ENCODE data around the gene TFAP2E. TPM values are rescaled to one million over a fixed set of nuclear protein-coding genes. Genes with fewer than 3 reads are reported as not detected.

Gene TFAP2E
- total RNA-seq, 1 experiment from 2014 or later, result 3.2 TPM

DNA sequence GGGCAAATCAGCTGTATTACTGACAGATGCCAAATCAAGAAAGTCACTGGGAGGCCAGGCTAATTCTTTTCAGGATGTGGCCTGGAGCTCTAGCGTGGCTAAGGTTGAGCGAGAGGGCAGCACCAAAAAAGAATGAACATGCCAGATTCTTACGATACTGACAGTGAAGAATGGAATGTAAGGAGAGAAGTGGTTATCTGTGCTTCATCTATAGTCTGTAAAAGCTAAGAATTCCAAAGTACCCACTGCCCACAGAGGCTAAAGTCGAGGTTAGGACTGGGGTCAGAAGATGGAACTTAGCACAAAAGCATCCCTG is 32.7 kb downstream of the TFAP2E start:
- ATAC-seq (no peak), DNase-seq (ENCODE audit: low read depth, low spot score) (no peak)
- no peaks in the 10 kb centered on the region for H3K9me3 ChIP-seq (ENCODE audit: control insufficient read depth, insufficient read depth, low read depth, low read length)
- BruUV-seq (replicated peaks), result no TSS peak
- H3K4me1 ChIP-seq (ENCODE audit: control insufficient read depth, insufficient read depth, low read length), result no peaks in the 10 kb centered on the region
- H3K36me3 ChIP-seq (ENCODE audit: control insufficient read depth, insufficient read depth, low read length), result peaks cover 25% of the 10 kb centered on the region
- in situ Hi-C loops (cut with HindIII; ENCODE audit: low pct_unique_long_range_greater_than_20kb, low sequenced_read_pairs) (no loop called here), intact Hi-C loops (cut with micrococcal nuclease; ENCODE audit: unreplicated experiment) (no loop called here)
- no peaks in the 10 kb centered on the region for H3K27me3 ChIP-seq (ENCODE audit: control insufficient read depth, insufficient read depth, low read length)
- CTCF ChIA-PET, result no interaction called here
- H3K4me3 ChIP-seq (ENCODE audit: low read depth in 2 of 2, low read length in 2 of 2), result no peak overlapping the region
- POLR2A ChIA-PET, result no interaction called here
- no peak overlapping the region for H3K27ac ChIP-seq (ENCODE audit: low read length)
- no peak for TF ChIP-seq REST (IDR thresholded peaks at IDR 0.05; ENCODE audit: insufficient read depth in 1 of 2, low read depth in 2 of 2, low read length in 1 of 2)
- TF ChIP-seq SIN3A (IDR thresholded peaks at IDR 0.05; ENCODE audit: borderline replicate concordance, insufficient read depth, low read depth, low read length), result no peak
- no peak for TF ChIP-seq POLR2AphosphoS5 (IDR thresholded peaks at IDR 0.05; ENCODE audit: low read depth, low read length)
- TF ChIP-seq TCF7L2 (IDR thresholded peaks at IDR 0.05; ENCODE audit: low read depth, low read length), result no peak
- TF ChIP-seq, protein P1, sequence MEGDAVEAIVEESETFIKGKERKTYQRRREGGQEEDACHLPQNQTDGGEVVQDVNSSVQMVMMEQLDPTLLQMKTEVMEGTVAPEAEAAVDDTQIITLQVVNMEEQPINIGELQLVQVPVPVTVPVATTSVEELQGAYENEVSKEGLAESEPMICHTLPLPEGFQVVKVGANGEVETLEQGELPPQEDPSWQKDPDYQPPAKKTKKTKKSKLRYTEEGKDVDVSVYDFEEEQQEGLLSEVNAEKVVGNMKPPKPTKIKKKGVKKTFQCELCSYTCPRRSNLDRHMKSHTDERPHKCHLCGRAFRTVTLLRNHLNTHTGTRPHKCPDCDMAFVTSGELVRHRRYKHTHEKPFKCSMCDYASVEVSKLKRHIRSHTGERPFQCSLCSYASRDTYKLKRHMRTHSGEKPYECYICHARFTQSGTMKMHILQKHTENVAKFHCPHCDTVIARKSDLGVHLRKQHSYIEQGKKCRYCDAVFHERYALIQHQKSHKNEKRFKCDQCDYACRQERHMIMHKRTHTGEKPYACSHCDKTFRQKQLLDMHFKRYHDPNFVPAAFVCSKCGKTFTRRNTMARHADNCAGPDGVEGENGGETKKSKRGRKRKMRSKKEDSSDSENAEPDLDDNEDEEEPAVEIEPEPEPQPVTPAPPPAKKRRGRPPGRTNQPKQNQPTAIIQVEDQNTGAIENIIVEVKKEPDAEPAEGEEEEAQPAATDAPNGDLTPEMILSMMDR (IDR thresholded peaks at IDR 0.05), result no peak

DNA sequence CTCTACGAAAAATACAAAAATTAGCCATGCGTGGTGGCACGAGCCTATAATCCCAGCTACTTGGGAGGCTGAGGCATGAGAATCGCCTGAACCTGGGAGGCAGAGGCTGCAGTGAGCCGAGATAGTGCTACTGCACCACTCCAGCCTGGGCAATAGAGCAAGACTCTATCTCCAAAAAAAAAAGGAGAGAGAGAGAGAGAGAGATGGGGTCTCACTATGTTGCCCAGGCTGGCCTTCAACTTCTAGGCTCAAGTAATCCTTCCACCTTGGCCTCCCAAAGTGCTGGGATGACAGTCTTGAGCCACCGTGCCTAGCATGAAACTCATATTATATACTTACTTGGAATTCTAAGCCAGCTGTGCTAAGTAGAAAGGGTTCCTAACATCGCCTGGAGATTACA is 38.5 kb downstream of the TFAP2E start:
- TF ChIP-seq TCF7L2 (IDR thresholded peaks at IDR 0.05; ENCODE audit: low read depth, low read length), result no peak
- TF ChIP-seq SIN3A (IDR thresholded peaks at IDR 0.05; ENCODE audit: borderline replicate concordance, insufficient read depth, low read depth, low read length), result no peak
- TF ChIP-seq POLR2AphosphoS5 (IDR thresholded peaks at IDR 0.05; ENCODE audit: low read depth, low read length), result no peak
- TF ChIP-seq, protein P1 (IDR thresholded peaks at IDR 0.05), result no peak
- no peak for TF ChIP-seq REST (IDR thresholded peaks at IDR 0.05; ENCODE audit: insufficient read depth in 1 of 2, low read depth in 2 of 2, low read length in 1 of 2)
- no peak for DNase-seq (ENCODE audit: low read depth, low spot score)
- intact Hi-C loops (cut with micrococcal nuclease; ENCODE audit: unreplicated experiment), result no loop called here
- H3K4me1 ChIP-seq (ENCODE audit: control insufficient read depth, insufficient read depth, low read length), result no peaks in the 10 kb centered on the region
- CTCF ChIA-PET, result no interaction called here
- H3K9me3 ChIP-seq (ENCODE audit: control insufficient read depth, insufficient read depth, low read depth, low read length), result no peaks in the 10 kb centered on the region
- in situ Hi-C loops (cut with HindIII; ENCODE audit: low pct_unique_long_range_greater_than_20kb, low sequenced_read_pairs), result no loop called here
- peaks cover 42% of the 10 kb centered on the region for H3K36me3 ChIP-seq (ENCODE audit: control insufficient read depth, insufficient read depth, low read length)
- no peak overlapping the region for H3K27ac ChIP-seq (ENCODE audit: low read length)
- BruUV-seq (replicated peaks), result no TSS peak
- POLR2A ChIA-PET, result interaction anchor here (0.5 to 0.7 kb wide), 3 partner anchors 12 to 131 kb away, joined by 3 to 6 read pairs (median 5); no protein-coding TSS in a partner anchor
- no peaks in the 10 kb centered on the region for H3K27me3 ChIP-seq (ENCODE audit: control insufficient read depth, insufficient read depth, low read length)
- ATAC-seq, result no peak
- no peak overlapping the region for H3K4me3 ChIP-seq (ENCODE audit: low read depth in 2 of 2, low read length in 2 of 2)
